H9 (cell line): Measurements from ENCODE around the gene ANO2. TPM values are rescaled to one million over a fixed set of nuclear protein-coding genes. Genes with fewer than 3 reads are reported as not detected.

ENCODE experiments used
- DNase-seq: peaks from one replicate; pipeline ENCODE4 v3.0.0-alpha.2; 2017
- H2AFZ ChIP-seq: one replicate; pipeline ENCODE4 v1.6.1; 2013; ENCODE audit warnings: mild to moderate bottlenecking, low read length, control low read depth, moderate library complexity
- H2AK5ac ChIP-seq: 2 replicates; pipeline ENCODE4 v1.6.1; 2013; ENCODE audit warnings: low read length, control low read depth, mixed read lengths; ENCODE audit not compliant: insufficient read length
- H2BK120ac ChIP-seq: one replicate; pipeline ENCODE4 v1.6.1; 2013; ENCODE audit warnings: low read depth, mild to moderate bottlenecking, low read length, control low read depth, inconsistent platforms; ENCODE audit not compliant: poor library complexity, severe bottlenecking
- H2BK12ac ChIP-seq: 2 replicates; pipeline ENCODE4 v1.6.1; 2013; ENCODE audit warnings: low read length, control low read depth, mixed read lengths, low read depth; ENCODE audit not compliant: insufficient read length
- H2BK15ac ChIP-seq: 2 replicates; pipeline ENCODE4 v1.6.1; 2013; ENCODE audit warnings: low read depth, low read length, control low read depth
- H2BK20ac ChIP-seq: one replicate; pipeline ENCODE4 v1.6.1; 2013; ENCODE audit warnings: low read depth, mild to moderate bottlenecking, low read length, control low read depth, inconsistent platforms; ENCODE audit not compliant: poor library complexity, severe bottlenecking
- H2BK5ac ChIP-seq: 2 replicates; pipeline ENCODE4 v1.6.1; 2013; ENCODE audit warnings: low read length, control low read depth, mixed read lengths; ENCODE audit not compliant: insufficient read length
- H3K14ac ChIP-seq: 2 replicates; pipeline ENCODE4 v1.6.1; 2013; ENCODE audit warnings: low read length, control low read depth; ENCODE audit not compliant: insufficient read depth
- H3K18ac ChIP-seq: 2 replicates; pipeline ENCODE4 v1.6.1; 2013; ENCODE audit warnings: low read depth, mild to moderate bottlenecking, mixed read lengths, low read length, control low read depth; ENCODE audit not compliant: insufficient read length
- H3K23ac ChIP-seq: 2 replicates; pipeline ENCODE4 v1.6.1; 2013; ENCODE audit warnings: low read length, control low read depth, mixed read lengths, low read depth; ENCODE audit not compliant: insufficient read length
- H3K23me2 ChIP-seq: 2 replicates; pipeline ENCODE4 v1.6.1; 2013; ENCODE audit warnings: low read depth, mild to moderate bottlenecking, mixed read lengths, low read length, control low read depth; ENCODE audit not compliant: insufficient read length, poor library complexity, severe bottlenecking
- H3K27ac ChIP-seq: 2 replicates; pipeline ENCODE4 v1.5.1; 2013; ENCODE audit warnings: low read length, control low read depth, mixed read lengths, low read depth; ENCODE audit not compliant: insufficient read length
- H3K27me3 ChIP-seq: 2 replicates; pipeline ENCODE4 v1.6.1; 2013; ENCODE audit warnings: low read length, control low read depth, inconsistent platforms; ENCODE audit not compliant: insufficient read depth
- H3K4ac ChIP-seq: 2 replicates; pipeline ENCODE4 v1.6.1; 2013; ENCODE audit warnings: low read depth, mild to moderate bottlenecking, control low read depth, inconsistent platforms, low read length, moderate library complexity
- H3K4me1 ChIP-seq: 2 replicates; pipeline ENCODE4 v1.6.1; 2013; ENCODE audit warnings: low read length, control low read depth, inconsistent platforms; ENCODE audit not compliant: insufficient read depth
- H3K4me2 ChIP-seq: 2 replicates; pipeline ENCODE4 v1.6.1; 2013; ENCODE audit warnings: low read length, control low read depth, mixed read lengths; ENCODE audit not compliant: insufficient read length, insufficient read depth
- H3K56ac ChIP-seq: 2 replicates; pipeline ENCODE4 v1.6.1; 2013; ENCODE audit warnings: low read depth, mild to moderate bottlenecking, mixed read lengths, low read length, control low read depth; ENCODE audit not compliant: insufficient read length
- H3K79me1 ChIP-seq: 2 replicates; pipeline ENCODE4 v1.6.1; 2013; ENCODE audit warnings: low read depth, mild to moderate bottlenecking, moderate library complexity, low read length, control low read depth, inconsistent platforms; ENCODE audit not compliant: insufficient read depth, poor library complexity, severe bottlenecking
- H3K79me2 ChIP-seq: 2 replicates; pipeline ENCODE4 v1.6.1; 2013; ENCODE audit warnings: low read length, control low read depth, inconsistent platforms; ENCODE audit not compliant: insufficient read depth
- H3K9ac ChIP-seq: 2 replicates; pipeline ENCODE4 v1.6.1; 2013; ENCODE audit warnings: low read length, control low read depth, mixed read lengths; ENCODE audit not compliant: insufficient read length; ENCODE audit errors: extremely low read depth
- H3K9me3 ChIP-seq: one replicate; pipeline ENCODE4 v1.6.1; 2013; ENCODE audit warnings: low read depth, low read length, inconsistent platforms; ENCODE audit not compliant: control insufficient read depth
- H3T11ph ChIP-seq: one replicate; pipeline ENCODE4 v1.6.1; 2013; ENCODE audit warnings: mild to moderate bottlenecking, low read length, control low read depth, inconsistent platforms
- H4K20me1 ChIP-seq: one replicate; pipeline ENCODE4 v1.6.1; 2013; ENCODE audit not compliant: control insufficient read depth, insufficient read length, insufficient read depth
- H4K5ac ChIP-seq: 2 replicates; pipeline ENCODE4 v1.6.1; 2013; ENCODE audit warnings: low read depth, mild to moderate bottlenecking, mixed read lengths, low read length, control low read depth; ENCODE audit not compliant: insufficient read length
- H4K8ac ChIP-seq: replicated peaks from 2 replicates; pipeline ENCODE4 v1.6.1; 2013; ENCODE audit warnings: low read length, control low read depth, mixed read lengths, low read depth; ENCODE audit not compliant: insufficient read length
- H4K91ac ChIP-seq: 2 replicates; pipeline ENCODE4 v1.6.1; 2013; ENCODE audit warnings: low read depth, mild to moderate bottlenecking, moderate library complexity, mixed read lengths, low read length, control low read depth; ENCODE audit not compliant: insufficient read length
- H3K27ac Mint-ChIP-seq, 3 experiments: 2 replicates in 2 of 3; 3 replicates in 1 of 3; pipeline ENCODE4 v1.8.0; 2020 to 2021; ENCODE audit warnings: mixed read lengths in 3 of 3, mild to moderate bottlenecking in 1 of 3, moderate library complexity in 1 of 3
- H3K27me3 Mint-ChIP-seq: 2 replicates; pipeline ENCODE4 v1.8.0; 2021; ENCODE audit warnings: low read depth, mild to moderate bottlenecking, moderate library complexity, mixed read lengths
- H3K36me3 Mint-ChIP-seq, 3 experiments: 2 replicates in 2 of 3; 3 replicates in 1 of 3; pipeline ENCODE4 v1.8.0; 2020 to 2021; ENCODE audit warnings: low read depth in 3 of 3, mixed read lengths in 3 of 3; ENCODE audit not compliant: insufficient read depth in 1 of 3
- H3K4me1 Mint-ChIP-seq, 2 experiments: 2 replicates each; pipeline ENCODE4 v1.8.0; 2020; ENCODE audit warnings: mixed read lengths in 2 of 2
- H3K4me3 Mint-ChIP-seq, 2 experiments: 2 replicates in 1 of 2; 3 replicates in 1 of 2; pipeline ENCODE4 v1.8.0; 2020 to 2021; ENCODE audit warnings: mild to moderate bottlenecking in 2 of 2, mixed read lengths in 2 of 2, moderate library complexity in 1 of 2
- H3K9me3 Mint-ChIP-seq, 2 experiments: 2 replicates in 1 of 2; 3 replicates in 1 of 2; pipeline ENCODE4 v1.8.0; 2020; ENCODE audit warnings: mild to moderate bottlenecking in 2 of 2, mixed read lengths in 2 of 2, moderate library complexity in 1 of 2
- CTCF ChIP-seq: fragments of 200-600 bp; sonication (generic); conservative IDR thresholded peaks from 3 replicates; pipeline ENCODE4 v1.8.0; 2021; ENCODE audit warnings: antibody characterized with exemption, mild to moderate bottlenecking
- WGBS: extraction: QIAGEN DNeasy Blood & Tissue Kit; methylation state at CpG from one replicate; pipeline ENCODE4 v1.1.7; 2013; ENCODE audit warnings: missing lambda C conversion rate, low lambda C conversion rate, mixed read lengths; ENCODE audit not compliant: insufficient read length; ENCODE audit errors: extremely low coverage; 5-methylcytosine and 5-hydroxymethylcytosine counted together
- total RNA-seq: library from RNA; stranded (reverse); gene quantifications from 2 replicates; pipeline ENCODE4 v1.2.1, GENCODE V29; 2021

ANO2 gene
- total RNA-seq, 1 experiment from 2014 or later = 3.8 TPM

GRCh38 chr12:5783289-5783920, 161.7 kb downstream of the ANO2 start:
- no CpG with 5 or more reads among the region's 4 CpGs for WGBS

More at GRCh38 chr12:5783289-5783920, 161.7 kb downstream of the ANO2 start:
- Mint-ChIP-seq H3K4me3 (no peak overlapping the region), H3K36me3 (no peaks in the 10 kb centered on the region), H3K27ac (no peak overlapping the region), H3K27me3 (peaks cover 2% of the 10 kb centered on the region; the same call in 1 of the 2 replicates), H3K4me1 (no peaks in the 10 kb centered on the region), H3K9me3 (no peaks in the 10 kb centered on the region; a peak in 1 of 5 replicates)
- Histone ChIP-seq H3T11ph (no peak overlapping the region), H3K14ac (no peak overlapping the region), H3K18ac (no peak overlapping the region), H2BK12ac (no peak overlapping the region), H3K23me2 (no peaks in the 10 kb centered on the region), H2BK120ac (no peak overlapping the region), H3K27ac (no peak overlapping the region), H4K5ac (no peak overlapping the region), H3K27me3 (no peaks in the 10 kb centered on the region), H4K91ac (no peak overlapping the region), H3K4me1 (no peaks in the 10 kb centered on the region), H2BK5ac (no peak overlapping the region), H4K20me1 (no peaks in the 10 kb centered on the region), H4K8ac (no peak overlapping the region), H2AFZ (no peak overlapping the region), H3K56ac (no peak overlapping the region), H2AK5ac (no peak overlapping the region), H3K9ac (no peak overlapping the region), H3K79me1 (no peaks in the 10 kb centered on the region), H2BK20ac (no peak overlapping the region), H3K9me3 (no peaks in the 10 kb centered on the region), H3K79me2 (no peaks in the 10 kb centered on the region), H3K23ac (no peak overlapping the region), H3K4me2 (no peak overlapping the region), H3K4ac (no peak overlapping the region), H2BK15ac (no peak overlapping the region)
- no peak for TF ChIP-seq CTCF
- DNase-seq = peak; percentile 12
